AG04449 (cell line): ENCODE results near the gene CACNA1E.

ENCODE experiments used
- CTCF ChIA-PET: fragments of 350-600 bp; formaldehyde crosslinking; extraction: SDS; loops from one replicate; lab custom pipeline; 2021; ENCODE audit warnings: antibody characterized with exemption; lab: Yijun Ruan, JAX
- POLR2A ChIA-PET: fragments of 400-600, 350-600 bp; formaldehyde crosslinking; extraction: SDS; loops from one replicate; lab custom pipeline; 2020; ENCODE audit warnings: antibody characterized with exemption, inconsistent platforms; lab: Yijun Ruan, JAX
- DNase-seq: peaks from one replicate; pipeline ENCODE4 v3.0.0-alpha.2; 2010; ENCODE audit warnings: low read depth, low spot score
- H3K4me3 ChIP-seq: 2 replicates; pipeline ENCODE4 v1.5.1; 2011; ENCODE audit warnings: low read depth, mild to moderate bottlenecking, control low read depth, low read length
- TF ChIP-seq, protein P1 (sequence below): IDR thresholded peaks from one replicate; pipeline ENCODE4 v1.5.1; 2011; ENCODE audit warnings: mild to moderate bottlenecking, moderate library complexity, low read length, control low read depth, inconsistent platforms; ENCODE audit not compliant: insufficient read depth; ENCODE audit errors: missing control alignments

Gene CACNA1E

DNA sequence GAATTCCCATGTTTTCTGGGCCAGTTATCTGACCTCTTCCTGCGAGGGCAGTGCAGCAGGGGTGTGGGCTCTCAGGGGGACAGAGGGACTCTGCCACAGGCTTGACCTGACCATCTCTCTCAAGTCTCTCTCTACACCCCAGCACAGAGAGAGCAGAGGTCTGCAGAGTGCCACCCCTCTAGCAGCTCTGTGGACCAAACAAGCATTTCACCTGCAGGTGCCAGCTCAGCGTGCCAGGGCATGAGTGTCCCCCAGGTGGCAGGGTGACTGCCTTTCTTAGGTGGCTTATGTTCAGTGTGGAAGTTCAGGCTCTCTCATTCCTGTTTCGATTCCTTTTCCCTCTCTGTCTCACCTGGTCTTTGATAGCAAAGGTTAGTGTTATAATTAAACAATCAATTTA lies 191.3 kb downstream of the CACNA1E start:
- ChIA-PET CTCF (no interaction called here), POLR2A (no interaction called here)
- no peak overlapping the region for H3K4me3 ChIP-seq
- no peak for DNase-seq
- TF ChIP-seq, protein P1, sequence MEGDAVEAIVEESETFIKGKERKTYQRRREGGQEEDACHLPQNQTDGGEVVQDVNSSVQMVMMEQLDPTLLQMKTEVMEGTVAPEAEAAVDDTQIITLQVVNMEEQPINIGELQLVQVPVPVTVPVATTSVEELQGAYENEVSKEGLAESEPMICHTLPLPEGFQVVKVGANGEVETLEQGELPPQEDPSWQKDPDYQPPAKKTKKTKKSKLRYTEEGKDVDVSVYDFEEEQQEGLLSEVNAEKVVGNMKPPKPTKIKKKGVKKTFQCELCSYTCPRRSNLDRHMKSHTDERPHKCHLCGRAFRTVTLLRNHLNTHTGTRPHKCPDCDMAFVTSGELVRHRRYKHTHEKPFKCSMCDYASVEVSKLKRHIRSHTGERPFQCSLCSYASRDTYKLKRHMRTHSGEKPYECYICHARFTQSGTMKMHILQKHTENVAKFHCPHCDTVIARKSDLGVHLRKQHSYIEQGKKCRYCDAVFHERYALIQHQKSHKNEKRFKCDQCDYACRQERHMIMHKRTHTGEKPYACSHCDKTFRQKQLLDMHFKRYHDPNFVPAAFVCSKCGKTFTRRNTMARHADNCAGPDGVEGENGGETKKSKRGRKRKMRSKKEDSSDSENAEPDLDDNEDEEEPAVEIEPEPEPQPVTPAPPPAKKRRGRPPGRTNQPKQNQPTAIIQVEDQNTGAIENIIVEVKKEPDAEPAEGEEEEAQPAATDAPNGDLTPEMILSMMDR = no peak

DNA sequence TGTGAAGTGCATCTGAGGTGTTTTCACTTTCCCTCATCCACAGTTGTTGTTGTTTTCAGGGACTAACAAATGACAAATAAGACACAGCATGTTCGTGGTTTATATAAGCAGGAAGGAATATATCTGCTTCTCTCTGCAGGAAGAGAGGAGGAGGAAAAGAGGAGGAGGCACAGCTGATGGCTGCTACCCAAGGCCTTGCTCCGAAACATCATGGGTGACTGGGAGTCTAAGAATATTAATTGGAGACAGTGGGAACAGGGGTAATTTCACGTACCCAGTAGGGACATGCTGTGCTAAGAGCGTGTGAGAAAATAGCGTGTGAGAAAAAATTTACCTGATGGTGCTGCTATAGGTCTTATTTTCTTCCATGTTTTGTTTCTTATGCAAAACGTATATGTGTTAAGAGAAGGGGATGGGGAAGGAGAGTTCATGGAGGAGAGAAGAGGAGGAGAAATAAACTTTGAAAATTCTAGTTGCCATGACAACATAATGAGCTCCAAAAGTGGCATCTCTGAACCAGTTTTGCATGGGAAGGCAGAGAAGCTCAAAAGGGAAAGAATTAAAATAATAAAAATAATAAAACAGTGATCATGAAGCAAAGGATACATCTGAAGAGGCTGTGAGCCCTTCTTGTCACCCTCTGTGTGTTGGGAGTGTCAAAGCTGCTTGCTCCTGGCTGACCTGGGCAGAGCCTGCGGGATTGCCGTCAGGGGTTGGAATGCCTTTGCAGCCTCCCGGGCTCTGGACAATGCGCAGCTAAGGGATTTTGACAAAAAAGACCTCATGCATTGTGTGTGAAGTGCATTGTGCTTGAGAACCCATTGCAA lies 192.0 kb downstream of the CACNA1E start:
- H3K4me3 ChIP-seq = no peak overlapping the region
- no peak for DNase-seq
- CTCF ChIA-PET = no interaction called here
- POLR2A ChIA-PET = no interaction called here
- TF ChIP-seq, protein P1 = no peak

DNA sequence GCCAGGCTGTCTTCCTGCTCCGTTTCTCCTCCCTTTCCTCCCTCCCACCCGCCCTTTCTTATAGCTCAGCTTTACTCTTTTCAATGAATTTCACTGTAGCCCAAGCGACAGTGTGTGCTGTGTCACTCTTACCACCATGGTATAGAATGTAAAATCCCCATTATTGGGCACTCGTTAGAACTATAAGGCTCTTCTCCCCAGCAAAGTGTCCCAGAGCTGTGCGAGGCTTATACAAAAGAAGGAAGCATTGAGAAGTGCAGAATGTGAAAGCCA lies 192.5 kb downstream of the CACNA1E start:
- CTCF ChIA-PET = no interaction called here
- no peak overlapping the region for H3K4me3 ChIP-seq
- DNase-seq = no peak
- TF ChIP-seq, protein P1 = no peak
- POLR2A ChIA-PET = no interaction called here

DNA sequence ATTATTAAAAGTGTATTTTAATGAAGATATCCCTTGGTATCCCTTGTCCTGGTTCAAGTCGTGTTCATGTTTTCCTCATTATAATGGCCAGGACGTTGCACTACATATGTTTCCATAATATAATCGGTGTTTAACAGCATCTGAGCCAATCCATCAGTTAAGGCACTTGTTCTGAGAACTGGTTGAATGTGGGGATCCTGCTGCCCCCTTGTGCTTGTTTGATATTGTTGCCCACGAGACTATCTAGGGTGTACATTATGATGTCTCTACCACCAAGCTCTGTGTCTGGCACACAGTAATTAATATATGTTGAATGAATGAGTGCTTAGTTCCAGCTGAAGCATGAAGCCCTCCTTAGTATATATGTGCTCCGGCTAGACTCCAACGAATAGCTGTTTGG lies 193.0 kb downstream of the CACNA1E start:
- no peak overlapping the region for H3K4me3 ChIP-seq
- TF ChIP-seq, protein P1 = no peak
- POLR2A ChIA-PET = no interaction called here
- CTCF ChIA-PET = no interaction called here
- DNase-seq = no peak

DNA sequence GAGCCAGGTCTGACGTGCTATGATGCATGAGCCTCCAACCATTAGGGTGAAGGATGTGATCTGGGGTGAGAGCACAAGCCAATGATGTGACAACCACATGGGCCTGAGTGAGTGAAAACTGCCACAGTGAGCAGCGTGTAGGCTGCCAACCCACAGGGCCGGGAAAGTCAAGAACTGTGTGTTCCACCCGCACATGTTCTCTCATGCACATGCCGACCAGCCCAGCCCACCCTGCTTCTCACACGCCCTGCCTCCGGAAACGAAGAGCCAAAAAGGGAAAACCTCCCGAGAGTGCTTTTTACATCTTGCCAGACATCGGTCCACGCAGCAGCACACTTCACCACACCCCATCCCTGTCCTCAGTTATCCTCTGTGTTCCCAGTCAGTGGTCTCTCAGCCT lies 197.0 kb downstream of the CACNA1E start:
- TF ChIP-seq, protein P1 = no peak

DNA sequence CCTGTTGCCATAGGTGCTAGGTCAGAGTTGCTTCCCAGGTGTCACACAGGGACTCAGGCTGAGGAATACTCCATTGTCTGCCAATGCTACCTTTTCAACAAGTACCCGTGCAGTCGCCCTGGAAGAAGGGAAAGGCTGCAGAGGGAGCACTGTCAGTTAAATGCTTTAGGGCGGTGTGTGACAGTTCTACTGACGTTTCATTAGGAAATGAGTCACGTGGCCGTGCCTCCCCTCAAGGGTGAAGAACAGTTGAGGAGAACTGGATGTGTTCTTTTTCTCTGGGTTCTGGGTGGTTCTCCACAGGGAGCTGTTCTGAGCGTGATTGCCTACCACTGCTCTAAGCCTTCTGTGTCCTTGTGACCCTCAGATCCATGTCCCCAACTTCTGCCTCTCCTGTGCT lies 197.6 kb downstream of the CACNA1E start:
- TF ChIP-seq, protein P1 = no peak
- H3K4me3 ChIP-seq = no peak overlapping the region
- ChIA-PET CTCF (no interaction called here), POLR2A (no interaction called here)
- DNase-seq = no peak

More for the DNA sequence above, 197.0 kb downstream of the CACNA1E start:
- CTCF ChIA-PET = no interaction called here
- no peak overlapping the region for H3K4me3 ChIP-seq
- POLR2A ChIA-PET = no interaction called here
- no peak for DNase-seq
